Measurements from ENCODE around the gene C1QC.
"Not testable (repeated sequence)": the region's sequence is repeated elsewhere in the genome, so short reads cannot be mapped to it uniquely, and the experiment has no call there.

The C1QC gene

DNA sequence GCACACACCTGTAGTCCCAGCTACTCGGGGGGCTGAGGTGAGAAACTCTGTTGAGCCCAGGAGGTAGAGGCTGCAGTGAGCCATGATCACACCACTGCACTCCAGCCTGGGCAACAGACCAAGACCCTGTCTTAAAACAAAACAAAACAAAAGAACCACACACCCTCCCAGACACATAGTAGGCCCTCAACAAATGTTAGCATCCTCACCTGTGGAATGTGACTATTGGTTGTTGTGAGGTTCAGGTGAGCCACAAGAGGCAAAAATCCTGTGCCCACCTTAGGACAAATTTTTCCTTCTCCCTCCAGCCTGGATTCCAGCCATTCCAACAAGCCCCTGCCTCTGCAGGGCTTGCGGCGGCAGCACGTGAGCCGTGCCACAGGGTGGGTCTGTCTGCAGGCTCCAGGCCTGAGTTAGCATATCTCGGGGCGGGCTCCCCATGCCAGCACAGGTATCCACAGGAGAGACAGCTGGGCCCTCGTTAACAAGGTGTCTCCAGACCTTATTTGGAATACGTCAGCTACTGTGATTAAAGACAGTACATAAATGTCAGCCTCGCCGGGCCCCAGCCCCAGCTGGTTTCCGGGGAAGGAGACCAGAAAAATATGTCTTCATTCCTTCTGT lies 27.0 kb downstream of the C1QC start:
- H3K4me3 ChIP-seq (IDR thresholded peaks at IDR 0.05; ENCODE audit: insufficient read depth, low read depth, low read length): no peak overlapping the region
- no peaks in the 10 kb centered on the region for H4K20me1 ChIP-seq (ENCODE audit: insufficient read depth)
- no peak for TF ChIP-seq CTCF (conservative IDR thresholded peaks at IDR 0.05; ENCODE audit: low read depth, low read length)
- H3K27ac ChIP-seq: no peak overlapping the region
- no peaks in the 10 kb centered on the region for H3K4me1 ChIP-seq (ENCODE audit: low read depth, poor library complexity, severe bottlenecking)
- H3K4me2 ChIP-seq: no peak overlapping the region
- H2AFZ ChIP-seq (ENCODE audit: low read depth): no peak overlapping the region
- peaks cover 90% of the 10 kb centered on the region for H3K27me3 ChIP-seq (ENCODE audit: insufficient read depth, low read depth)
- H3K9ac ChIP-seq: no peak overlapping the region
- H3K36me3 ChIP-seq (ENCODE audit: insufficient read depth): no peaks in the 10 kb centered on the region
- H3K79me2 ChIP-seq (ENCODE audit: insufficient read depth, low read depth): no peaks in the 10 kb centered on the region

DNA sequence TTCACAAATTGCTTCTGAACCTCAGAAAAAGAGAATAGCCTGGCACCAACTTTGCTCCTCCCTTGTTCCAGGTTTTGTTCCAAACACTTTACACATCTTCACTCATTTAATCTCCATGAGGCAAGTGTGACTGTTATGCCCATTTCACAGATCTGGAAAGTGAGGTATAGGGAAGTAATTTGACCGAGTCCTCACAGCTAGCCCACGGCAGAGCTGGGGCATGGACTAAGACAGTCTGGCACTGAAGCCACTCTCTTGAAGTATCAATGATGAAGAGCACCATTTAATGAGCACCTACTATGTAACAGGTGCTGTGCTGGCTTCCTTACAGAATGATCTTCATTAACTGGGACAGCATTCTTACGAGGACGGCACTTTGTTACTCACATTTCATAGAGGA lies 28.6 kb downstream of the C1QC start:
- Histone ChIP-seq H3K4me2 (no peak overlapping the region), H2AFZ (ENCODE audit: low read depth) (no peak overlapping the region), H3K4me1 (ENCODE audit: low read depth, poor library complexity, severe bottlenecking) (no peaks in the 10 kb centered on the region), H4K20me1 (ENCODE audit: insufficient read depth) (no peaks in the 10 kb centered on the region), H3K36me3 (ENCODE audit: insufficient read depth) (no peaks in the 10 kb centered on the region), H3K4me3 (IDR thresholded peaks at IDR 0.05; ENCODE audit: insufficient read depth, low read depth, low read length) (no peak overlapping the region), H3K9ac (no peak overlapping the region), H3K27me3 (ENCODE audit: insufficient read depth, low read depth) (peaks cover 80% of the 10 kb centered on the region), H3K27ac (no peak overlapping the region), H3K79me2 (ENCODE audit: insufficient read depth, low read depth) (no peaks in the 10 kb centered on the region)
- TF ChIP-seq CTCF (conservative IDR thresholded peaks at IDR 0.05; ENCODE audit: low read depth, low read length): no peak

DNA sequence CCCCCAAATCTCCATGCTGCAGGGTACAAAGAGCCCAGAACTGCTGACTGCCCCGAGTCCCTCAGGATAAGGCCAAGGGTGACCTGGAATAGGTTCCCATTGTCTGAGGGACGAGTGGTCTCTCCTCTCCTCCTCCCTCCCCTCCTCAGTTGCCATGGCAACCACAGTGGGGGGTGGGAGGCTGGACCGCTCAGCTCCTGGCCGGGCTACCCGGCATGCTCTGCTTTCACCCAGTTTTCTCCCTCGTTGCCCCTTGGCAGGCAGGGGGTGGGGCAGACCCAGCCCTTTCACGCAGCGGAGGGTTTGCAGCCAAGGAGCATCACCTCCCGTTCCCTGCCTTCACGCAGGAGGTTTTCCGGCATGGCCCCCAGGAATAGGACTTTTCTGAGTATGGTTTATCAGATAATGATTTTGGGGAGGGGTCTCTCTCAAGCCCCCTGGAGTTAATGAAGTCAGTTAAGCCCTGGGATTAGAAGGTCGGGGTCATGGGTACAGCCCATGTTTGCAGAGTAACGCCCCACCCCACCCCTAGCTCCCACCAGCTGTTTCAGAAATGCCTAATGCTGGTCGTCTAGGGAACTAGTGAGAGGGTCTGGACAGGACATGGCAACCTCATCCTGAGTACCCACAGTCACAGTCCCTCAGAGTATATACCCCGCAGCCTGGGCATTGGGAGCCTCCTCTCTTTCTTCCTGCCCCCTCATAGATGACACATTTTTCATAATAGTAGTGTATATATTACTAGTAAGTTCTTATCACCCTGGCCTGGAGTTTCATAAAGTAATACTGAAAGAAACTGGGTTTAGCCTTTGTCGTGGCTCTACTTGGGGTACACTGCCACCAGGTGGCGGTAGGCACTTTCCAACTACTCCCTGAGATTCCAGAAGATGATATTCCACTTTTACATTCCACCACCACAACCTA lies 30.3 kb downstream of the C1QC start:
- Histone ChIP-seq H3K4me2 (no peak overlapping the region), H3K27me3 (ENCODE audit: insufficient read depth, low read depth) (peaks cover 64% of the 10 kb centered on the region), H3K36me3 (ENCODE audit: insufficient read depth) (no peaks in the 10 kb centered on the region), H3K4me1 (ENCODE audit: low read depth, poor library complexity, severe bottlenecking) (no peaks in the 10 kb centered on the region), H3K27ac (no peak overlapping the region), H3K9ac (no peak overlapping the region), H4K20me1 (ENCODE audit: insufficient read depth) (no peaks in the 10 kb centered on the region), H2AFZ (ENCODE audit: low read depth) (no peak overlapping the region), H3K79me2 (ENCODE audit: insufficient read depth, low read depth) (no peaks in the 10 kb centered on the region), H3K4me3 (IDR thresholded peaks at IDR 0.05; ENCODE audit: insufficient read depth, low read depth, low read length) (no peak overlapping the region)
- peak; percentile 61 for TF ChIP-seq CTCF (conservative IDR thresholded peaks at IDR 0.05; ENCODE audit: low read depth, low read length)

- Histone ChIP-seq H3K27me3 (ENCODE audit: insufficient read depth, low read depth) (peaks cover 58% of the 10 kb centered on the region), H3K9ac (no peak overlapping the region), H3K4me3 (IDR thresholded peaks at IDR 0.05; ENCODE audit: insufficient read depth, low read depth, low read length) (no peak overlapping the region), H4K20me1 (ENCODE audit: insufficient read depth) (no peaks in the 10 kb centered on the region), H3K36me3 (ENCODE audit: insufficient read depth) (no peaks in the 10 kb centered on the region), H2AFZ (ENCODE audit: low read depth) (no peak overlapping the region), H3K4me1 (ENCODE audit: low read depth, poor library complexity, severe bottlenecking) (no peaks in the 10 kb centered on the region), H3K27ac (no peak overlapping the region), H3K79me2 (ENCODE audit: insufficient read depth, low read depth) (no peaks in the 10 kb centered on the region), H3K4me2 (no peak overlapping the region)
- TF ChIP-seq CTCF (conservative IDR thresholded peaks at IDR 0.05; ENCODE audit: low read depth, low read length): 0 out of 2 replicates have a peak, but pooled peaks have one; percentile 18
These were observed 30.9 kb downstream of the C1QC start for GRCh38 chr1:22674410-22674749.

- not testable (repeated sequence) for H3K79me2 ChIP-seq (ENCODE audit: insufficient read depth, low read depth); H3K4me1 ChIP-seq (ENCODE audit: low read depth, poor library complexity, severe bottlenecking); H3K9ac ChIP-seq; H3K4me2 ChIP-seq; H3K36me3 ChIP-seq (ENCODE audit: insufficient read depth); H3K27ac ChIP-seq; H3K4me3 ChIP-seq (IDR thresholded peaks at IDR 0.05; ENCODE audit: insufficient read depth, low read depth, low read length); H2AFZ ChIP-seq (ENCODE audit: low read depth); H4K20me1 ChIP-seq (ENCODE audit: insufficient read depth)
- peaks cover 53% of the 10 kb centered on the region for H3K27me3 ChIP-seq (ENCODE audit: insufficient read depth, low read depth)
These were observed 32.7 kb downstream of the C1QC start for GRCh38 chr1:22676151-22676550.

Measured in KMS-11 (cell line).